ENCODE data around the gene EMX2.

EMX2 gene

DNA sequence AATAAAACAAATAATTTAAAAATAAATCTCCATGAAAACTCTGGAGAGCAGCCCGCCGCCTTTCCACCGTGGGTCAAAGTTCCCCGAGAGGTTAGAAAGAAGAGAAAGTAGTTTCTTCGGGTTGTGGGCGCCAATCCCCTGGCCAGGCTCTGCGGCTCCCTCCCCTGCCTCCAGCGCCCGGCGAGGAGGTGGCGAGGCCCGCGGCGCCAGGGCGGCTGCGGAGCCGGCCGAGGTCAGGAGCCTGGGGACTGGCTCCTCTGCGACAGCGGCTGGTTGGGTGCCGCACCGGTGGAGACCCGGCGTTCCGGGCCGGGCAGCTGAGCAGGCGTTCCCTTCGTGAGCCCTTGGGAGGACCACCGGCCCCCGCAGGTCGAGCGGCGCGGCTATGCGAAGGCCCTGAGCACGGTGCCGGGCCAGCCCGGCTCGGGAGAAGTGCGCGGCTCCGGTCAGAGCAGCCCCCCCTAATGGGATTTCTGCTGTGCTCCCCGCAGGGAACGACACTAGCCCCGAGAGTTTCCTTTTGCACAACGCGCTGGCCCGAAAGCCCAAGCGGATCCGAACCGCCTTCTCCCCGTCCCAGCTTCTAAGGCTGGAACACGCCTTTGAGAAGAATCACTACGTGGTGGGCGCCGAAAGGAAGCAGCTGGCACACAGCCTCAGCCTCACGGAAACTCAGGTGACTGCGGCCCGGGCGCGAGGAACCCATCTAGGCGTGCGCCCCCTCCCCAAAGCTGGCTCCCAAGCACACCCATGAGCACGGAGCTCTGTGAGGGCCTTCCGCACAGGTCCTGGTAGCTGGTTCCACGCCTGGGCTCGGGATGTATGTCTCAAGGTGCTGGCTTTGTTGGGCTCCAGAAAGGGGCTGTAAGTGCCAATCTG is 2.8 kb downstream of the EMX2 start:
- no peak for DNase-seq

DNA sequence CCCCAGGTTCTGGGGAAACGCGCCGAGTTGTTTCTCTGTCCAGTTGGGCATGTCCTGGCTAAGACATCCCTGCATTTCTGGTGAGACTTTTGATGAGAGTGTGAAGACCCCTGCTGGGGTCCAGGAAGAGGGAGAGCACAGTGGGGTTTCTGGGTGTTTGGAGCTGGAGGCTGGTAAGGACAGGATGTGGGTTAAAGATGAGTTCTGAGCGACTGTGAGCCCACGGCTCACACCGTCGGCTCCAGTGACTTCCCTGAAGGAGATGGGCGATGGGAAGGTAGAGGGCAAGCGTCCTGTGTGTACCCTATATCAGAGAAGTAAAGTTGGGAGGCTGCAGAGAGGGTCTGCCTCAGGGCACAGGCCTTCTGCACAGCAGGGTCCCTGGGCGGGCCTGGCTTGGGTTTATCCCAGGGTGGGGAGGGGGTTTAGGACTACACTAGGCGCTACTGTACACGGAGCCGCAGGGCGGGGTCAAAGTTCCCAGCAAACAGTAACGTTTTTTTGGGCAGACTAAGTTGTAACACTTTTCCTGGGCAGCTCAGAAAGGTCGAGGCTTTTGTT is 3.6 kb downstream of the EMX2 start:
- no peak for DNase-seq

DNA sequence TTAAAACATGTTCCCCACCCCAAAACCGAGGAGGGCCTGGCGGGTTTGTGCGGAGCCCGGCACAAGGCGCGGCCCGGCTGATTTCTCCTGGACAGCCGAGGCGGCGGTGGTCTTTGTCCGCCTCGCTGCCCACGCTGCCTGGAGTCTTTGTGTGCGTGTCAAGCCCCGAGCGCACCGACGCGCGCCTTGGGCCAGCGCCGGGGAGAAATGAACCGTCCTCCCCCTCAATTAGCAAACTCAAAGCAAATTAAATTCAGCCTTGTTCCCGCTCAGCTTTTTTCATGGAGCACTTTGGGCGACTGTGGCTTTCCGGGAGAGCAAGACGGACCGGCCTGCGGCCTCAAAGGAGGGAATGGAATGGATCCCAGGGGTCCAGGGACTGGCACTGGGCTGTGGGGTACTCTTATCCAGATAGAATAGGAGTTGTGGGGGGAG is 4.1 kb downstream of the EMX2 start:
- no peak for DNase-seq

DNA sequence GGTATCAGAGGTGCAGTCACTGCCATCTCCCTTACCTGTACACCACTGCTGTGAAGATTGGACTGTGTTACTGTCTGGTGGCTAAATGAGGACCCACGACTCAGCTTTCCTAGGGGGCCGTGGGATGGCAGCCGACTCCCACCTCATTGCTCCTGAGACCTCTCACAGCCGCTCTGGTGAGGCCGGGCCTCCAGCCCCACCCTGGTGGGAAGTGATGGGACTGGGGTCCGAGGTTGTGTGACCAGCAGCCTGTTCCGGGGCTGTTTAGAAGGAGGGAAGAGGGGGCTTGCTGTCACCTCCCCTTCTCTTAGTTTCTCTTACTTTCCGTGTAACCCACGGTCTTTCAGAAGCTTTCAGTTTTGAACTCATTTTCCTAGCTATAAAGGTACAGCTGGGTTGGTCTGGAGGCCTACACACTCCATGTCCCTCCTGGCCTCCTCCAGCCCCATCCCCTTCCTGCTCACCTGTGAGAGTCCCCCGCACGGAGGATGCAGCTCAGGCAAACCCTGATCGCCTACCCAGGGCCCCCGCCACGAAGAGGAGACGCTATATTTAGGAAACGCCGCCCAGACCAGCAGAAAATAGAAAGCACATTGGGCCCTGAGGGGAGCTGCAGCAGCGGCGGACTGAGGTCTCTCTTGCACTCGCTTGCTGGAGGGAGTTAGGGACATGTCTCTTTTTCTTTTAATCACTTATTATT is 4.6 kb downstream of the EMX2 start:
- DNase-seq: no peak

DNA sequence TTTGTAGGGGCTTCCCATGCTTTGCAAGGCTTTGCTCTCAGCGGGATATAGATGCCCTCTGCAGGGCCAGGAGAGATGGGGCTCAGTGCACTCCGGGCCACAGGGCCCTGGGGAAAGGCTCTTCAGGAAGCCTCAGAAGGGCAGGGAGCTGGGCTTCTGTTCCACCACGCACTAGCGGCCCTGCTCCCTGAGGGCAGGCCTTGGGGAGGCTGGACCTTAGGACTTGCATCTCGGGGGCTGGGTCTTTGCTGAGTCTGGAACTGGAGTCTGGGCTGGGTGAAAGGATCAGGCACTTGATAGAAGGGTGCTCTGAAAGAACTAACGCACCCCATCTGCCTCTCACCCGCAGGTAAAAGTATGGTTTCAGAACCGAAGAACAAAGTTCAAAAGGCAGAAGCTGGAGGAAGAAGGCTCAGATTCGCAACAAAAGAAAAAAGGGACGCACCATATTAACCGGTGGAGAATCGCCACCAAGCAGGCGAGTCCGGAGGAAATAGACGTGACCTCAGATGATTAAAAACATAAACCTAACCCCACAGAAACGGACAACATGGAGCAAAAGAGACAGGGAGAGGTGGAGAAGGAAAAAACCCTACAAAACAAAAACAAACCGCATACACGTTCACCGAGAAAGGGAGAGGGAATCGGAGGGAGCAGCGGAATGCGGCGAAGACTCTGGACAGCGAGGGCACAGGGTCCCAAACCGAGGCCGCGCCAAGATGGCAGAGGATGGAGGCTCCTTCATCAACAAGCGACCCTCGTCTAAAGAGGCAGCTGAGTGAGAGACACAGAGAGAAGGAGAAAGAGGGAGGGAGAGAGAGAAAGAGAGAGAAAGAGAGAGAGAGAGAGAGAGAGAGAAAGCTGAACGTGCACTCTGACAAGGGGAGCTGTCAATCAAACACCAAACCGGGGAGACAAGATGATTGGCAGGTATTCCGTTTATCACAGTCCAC is 5.4 kb downstream of the EMX2 start:
- no peak for DNase-seq

DNA sequence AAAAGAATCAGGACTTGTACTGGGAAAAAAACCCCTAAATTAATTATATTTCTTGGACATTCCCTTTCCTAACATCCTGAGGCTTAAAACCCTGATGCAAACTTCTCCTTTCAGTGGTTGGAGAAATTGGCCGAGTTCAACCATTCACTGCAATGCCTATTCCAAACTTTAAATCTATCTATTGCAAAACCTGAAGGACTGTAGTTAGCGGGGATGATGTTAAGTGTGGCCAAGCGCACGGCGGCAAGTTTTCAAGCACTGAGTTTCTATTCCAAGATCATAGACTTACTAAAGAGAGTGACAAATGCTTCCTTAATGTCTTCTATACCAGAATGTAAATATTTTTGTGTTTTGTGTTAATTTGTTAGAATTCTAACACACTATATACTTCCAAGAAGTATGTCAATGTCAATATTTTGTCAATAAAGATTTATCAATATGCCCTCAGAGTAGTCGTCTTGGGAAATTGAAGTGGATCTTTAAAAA is 6.6 kb downstream of the EMX2 start:
- no peak for DNase-seq

DNA sequence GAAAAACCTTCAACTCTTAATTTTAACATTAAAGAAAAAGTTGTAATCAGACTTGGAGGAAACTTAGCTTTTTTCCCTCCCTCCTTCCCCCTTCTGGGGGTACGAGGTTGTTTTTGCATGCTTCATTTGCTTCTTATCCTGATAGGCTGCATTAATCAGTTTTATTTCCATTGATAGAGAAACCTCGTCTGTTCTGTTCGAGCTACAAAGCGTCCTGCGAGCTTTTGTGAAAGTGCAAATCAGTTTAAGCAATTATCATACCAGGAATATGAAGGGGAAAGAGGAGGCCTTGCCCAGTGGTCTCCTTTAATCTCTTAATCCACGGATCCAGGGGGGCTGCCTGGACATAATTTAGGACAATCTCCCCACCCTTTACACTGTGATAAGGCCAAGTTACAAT is 7.5 kb downstream of the EMX2 start:
- DNase-seq: no peak

DNA sequence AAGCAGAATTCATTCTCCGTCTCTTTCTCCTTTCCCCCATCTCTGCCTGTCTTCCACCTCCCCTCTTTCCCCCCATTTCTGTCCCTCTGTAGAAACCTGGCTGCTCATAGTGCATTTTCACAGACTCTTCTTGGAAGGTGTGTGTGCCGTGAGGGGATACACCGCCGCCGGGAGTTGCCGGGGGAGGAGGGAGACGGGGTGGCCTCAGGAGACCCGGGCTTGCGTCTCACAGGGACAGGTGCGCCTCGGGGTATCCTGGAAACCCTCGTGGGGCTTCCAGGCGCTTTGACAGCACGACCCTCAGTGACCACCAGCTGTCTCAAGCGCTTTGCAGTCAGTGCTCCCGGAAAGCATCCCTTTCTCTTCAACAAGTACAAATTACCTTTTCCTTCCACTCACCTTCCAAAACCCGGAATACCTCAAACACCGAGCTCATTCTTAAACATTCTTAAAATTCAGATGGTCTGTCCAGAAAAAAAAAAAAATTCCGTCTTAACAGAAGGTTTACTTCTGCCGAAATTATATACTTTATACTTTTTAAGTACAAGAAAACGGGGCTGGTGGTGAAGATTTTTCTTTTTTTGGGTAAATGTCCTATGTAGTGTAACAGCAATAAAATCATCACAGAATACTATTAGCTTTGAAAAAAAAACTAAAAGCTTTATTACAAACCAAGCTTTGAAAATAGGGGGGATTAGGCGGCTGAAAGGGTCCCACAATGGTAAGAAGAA is 8.2 kb downstream of the EMX2 start:
- no peak for DNase-seq

DNA sequence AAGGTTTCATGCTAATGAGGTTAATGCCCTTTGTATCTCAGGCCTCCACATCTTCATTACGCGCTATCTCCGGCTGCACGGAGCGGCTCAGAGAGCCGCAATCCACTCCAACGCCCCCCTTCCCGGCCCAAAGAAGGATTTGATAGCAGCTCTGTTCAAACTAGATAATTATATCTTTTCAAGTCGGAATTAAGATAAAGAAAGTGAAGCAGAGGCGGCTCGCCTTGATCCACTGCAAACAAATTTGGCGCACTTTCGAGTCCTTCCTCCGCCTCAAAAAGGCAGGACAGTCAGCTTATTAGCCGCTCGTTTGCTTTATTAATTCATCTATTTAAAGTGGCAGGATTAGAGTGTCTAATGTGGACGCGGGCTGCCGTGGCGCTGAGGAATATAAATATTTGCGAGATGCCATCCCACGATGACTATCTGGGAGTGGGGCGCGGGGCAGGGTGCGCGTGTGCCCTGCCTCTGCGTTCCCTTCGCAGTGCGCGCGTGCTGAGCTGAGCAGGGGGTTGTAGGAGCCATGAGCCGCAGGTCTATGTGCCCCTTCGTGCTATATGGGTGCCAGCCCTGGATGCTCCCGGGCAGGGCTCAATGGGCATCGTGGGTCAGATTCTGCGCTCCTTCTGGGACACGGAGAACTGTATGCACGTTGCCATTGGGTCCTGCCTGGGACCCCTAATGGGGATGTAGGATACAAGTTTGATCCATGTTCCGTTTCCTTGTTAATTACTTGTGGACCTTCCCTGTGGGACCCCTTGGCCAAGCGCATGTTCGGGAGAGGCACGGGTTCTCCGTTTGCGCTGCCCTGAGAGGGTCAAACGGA is 9.0 kb downstream of the EMX2 start:
- no peak for DNase-seq

DNA sequence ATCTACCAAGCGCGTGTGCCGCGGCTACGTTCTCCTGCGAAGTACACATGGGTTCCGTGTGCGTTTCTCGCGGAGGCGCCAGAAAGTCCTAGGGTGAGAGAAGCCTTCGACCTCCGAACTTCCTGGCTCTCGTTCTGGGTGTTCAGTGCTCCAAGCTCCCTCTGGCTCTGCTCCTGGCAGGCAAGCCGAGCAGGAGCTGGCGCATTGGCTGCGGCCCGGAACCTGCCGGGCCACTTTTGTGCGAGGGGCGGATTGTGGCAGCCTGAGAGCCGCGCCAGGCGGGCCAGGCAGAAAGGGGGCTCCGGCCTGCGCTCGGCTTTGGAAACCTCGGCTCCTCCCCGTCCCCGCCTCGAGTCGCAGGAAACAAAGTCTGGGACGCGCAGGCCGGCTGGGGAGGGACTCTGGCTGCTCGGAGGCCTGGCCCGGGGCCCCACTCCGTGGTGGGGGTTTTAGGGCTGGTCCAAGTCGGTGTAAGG is 9.6 kb downstream of the EMX2 start:
- DNase-seq: no peak

DNA sequence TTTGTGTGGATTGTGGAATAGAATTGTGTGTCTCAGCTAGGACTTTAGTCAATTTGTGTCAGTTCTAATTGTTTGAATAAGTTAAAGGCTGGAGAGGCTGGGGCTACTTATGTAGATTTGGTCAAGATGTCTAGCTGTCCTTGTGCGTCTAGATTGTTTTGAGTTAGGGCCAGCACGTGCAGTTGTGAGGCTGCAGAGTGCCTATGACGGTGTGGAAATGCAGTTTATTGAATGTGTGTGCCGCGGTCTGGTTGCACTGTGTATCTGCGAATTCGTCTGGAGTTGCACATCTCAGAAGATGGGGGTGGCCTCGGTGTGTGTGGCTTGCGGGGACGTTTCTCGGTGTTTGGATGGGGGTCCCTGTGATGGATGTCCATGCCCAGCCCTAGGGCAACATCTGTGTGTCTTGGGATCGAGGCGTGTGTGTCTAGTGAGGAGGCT is 10.2 kb downstream of the EMX2 start:
- no peak for DNase-seq

DNA sequence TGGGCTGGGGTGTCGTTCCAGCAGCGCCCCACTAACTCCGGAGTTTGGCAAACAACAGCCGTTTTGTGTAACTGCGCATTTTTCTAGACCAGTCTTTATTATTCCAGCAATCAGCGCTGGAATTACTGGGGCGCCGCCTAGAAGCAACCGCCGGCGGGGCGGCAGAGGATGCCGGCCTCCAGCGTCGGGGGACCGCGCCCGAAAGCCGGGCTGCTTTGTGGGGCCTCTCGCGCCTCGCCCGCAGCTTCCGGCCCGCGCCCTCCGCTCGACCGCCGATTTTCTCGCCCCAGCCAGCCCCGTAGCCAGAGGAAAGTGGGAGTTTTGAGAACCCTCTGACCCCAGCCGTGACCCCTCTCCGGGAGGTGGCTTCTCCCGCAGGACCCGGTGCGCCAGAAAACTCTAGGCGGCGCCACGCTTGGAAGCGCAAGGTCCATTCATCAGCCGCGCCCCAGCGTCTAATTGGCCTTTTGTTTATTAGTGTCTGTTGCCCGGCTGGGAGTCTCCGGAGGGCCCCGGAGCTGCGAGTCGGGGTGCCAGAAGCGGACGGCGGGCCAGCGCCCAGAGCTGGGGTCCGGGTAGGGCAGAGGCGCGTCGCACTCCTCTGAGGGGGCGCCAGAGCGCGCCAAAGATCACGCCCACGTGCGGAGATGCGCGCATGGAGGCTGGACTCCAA is 10.7 kb downstream of the EMX2 start:
- no peak for DNase-seq

DNA sequence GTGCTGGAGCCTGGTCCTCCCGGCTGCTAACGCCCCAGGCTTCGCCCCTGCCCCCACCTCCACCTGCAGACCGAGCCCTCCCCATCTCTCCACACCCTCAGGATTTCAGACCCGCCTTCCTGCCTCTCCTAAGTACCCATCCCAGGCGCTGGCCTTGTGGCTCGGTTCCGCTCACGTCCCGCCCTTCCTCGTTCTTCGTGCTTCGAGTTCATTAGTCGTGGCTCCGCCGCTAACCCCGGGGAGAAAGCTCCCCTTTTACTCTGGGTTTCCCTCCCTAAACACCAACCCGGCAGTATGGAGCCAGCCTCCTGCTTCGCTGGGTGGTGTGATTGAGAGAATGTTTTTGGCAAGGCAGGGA is 11.2 kb downstream of the EMX2 start:
- no peak for DNase-seq

DNA sequence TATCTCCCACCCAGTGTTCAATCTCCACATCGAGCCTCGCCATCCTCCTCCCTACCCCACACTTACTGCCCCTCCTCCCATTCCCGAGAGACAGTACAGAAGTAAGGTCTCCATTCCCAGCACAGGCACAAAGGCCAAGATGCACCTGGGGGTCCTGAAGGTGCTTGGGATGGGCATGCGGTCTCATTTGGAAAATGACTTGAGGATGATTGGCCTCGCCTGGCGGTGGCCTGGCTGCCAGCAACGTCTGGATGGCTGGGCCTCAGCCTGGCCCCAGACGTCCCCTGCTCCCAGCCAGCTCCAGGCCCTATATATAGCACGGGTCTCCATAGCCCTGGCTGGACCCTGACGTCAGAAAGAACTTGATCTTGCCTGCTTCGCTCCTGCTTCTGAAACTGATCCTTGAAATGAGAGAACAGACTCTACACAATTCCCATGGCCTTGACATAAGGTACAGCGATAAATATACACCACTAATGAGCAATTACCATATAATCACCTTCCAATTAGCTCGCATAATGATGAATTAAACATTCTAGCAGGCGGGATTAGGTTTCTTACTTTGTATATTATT is 11.8 kb downstream of the EMX2 start:
- DNase-seq: no peak

DNA sequence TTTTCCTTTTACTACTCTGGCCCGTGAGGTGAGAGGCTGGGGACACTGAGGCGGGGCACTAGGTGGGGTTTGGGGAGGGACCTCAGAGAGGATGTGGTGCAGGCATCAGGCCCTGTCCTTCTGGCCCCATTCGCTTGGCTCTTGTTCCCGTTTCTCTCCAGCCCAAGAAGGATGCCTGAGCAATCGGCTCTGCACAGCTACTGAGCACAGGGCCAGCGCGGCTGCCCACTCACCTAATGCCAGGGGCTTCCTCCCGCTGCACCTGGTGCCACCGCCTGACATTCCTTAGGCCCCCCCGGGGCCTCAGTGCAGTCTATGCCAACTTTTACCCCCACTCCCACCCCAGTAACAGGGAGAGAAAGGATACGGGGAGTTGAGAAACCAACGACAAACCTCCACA is 12.5 kb downstream of the EMX2 start:
- DNase-seq: no peak

DNA sequence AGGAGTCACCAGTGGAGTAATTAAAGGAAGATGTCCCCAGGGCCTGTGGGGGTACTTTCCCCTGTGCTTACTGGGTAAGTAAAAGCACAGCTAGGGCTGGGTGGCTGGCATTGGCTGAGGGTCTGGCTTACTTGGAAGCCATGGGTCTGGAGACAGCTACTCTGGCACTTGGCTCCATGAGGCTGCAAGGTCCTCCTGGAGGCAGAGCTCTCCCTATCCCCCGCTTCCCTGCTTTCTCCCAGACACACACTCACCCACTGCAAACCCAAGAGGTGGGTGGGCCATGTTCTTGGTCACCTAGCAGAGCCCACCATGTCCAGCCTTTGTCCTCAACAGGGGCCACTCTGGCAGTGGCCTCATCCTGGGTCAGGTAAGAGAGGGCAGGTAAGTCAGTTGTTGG is 13.3 kb downstream of the EMX2 start:
- DNase-seq: no peak

DNA sequence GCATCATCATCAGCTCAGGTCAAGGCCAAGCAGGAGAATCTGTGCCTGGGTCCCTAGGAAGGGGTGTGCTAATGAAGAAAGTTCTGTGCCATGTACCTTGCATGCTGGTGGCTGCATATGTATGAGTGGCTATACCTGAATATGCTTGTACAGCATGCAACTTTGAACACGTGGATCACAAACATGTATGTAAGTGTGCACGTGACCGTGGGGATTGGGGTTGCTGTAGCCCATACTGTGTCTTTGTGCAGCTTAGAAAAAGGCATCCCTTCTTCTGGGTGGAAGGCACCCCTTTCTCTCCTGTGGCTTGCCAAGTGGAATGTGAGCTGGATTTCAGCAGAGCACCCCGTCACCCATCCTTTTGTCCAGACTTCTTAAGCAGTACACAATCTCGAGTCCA is 13.8 kb downstream of the EMX2 start:
- DNase-seq: no peak

DNA sequence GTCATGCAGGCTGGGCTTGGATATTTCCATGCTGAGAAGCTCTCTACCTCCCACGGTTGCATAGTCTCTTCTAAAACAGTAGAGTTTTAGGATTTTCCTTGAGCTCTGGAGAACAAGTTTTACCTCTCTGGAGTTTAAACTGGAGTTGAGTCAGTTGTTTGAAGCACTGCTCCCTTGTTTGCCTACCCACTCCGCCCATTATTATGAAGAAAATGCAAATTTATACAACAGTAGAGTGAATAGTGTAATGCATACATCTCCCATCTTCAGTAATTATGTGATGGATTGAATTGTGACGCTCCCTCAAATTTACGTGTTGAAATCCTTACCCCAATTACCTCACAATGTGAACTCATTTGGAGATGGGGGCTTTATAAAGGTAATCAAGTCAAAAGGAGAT is 17.2 kb downstream of the EMX2 start:
- no peak for DNase-seq

DNA sequence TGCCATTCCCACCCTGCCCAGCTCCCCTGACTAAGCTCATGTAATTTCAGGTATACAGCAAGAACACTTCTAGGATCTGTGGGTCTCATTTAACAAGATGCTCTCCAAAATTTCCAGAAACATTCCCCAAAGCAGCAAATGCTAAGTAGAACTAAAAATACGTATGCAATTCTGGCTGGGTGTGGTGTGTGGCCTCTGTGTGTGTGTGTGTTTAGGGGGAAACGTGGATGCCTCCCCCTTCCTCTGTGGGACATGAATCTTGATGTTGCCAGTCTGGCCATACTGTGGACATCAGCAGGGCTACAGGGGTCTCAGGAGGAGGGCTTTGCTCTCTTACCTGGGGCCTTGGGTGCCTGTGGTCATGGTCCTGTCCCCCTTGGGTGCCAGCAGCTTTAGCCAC is 18.4 kb downstream of the EMX2 start:
- DNase-seq: no peak

DNA sequence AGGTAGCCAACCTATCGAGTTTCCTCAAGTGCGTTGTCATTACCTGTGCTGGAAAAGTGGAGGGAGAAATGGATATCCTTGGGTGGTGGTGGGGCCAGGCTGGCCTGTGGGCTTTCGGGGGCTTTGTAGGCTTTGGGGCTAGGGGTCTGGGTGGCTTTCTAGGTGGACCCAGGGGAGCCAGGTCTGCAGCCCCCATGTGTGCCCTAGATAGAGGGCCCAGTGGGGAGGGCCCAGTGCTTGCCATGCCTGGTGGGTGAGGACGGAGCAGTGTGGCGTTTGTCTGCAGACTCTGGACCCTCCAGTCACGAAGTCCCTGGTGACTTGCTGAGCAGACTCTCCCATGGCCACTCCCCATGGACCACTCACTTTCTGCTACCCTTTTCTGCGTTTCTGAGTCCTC is 19.7 kb downstream of the EMX2 start:
- DNase-seq: no peak
